ENCODE results near the gene RRP1. TPM values are rescaled to one million over a fixed set of nuclear protein-coding genes. Genes with fewer than 3 reads are reported as not detected.

RRP1 gene
- total and polyA plus RNA-seq, 9 of the 15 experiments (the other 6 are each of a cell fraction or from before 2014, with no cell fraction given) = 0.89 to 105 (median 51.6) TPM

DNA sequence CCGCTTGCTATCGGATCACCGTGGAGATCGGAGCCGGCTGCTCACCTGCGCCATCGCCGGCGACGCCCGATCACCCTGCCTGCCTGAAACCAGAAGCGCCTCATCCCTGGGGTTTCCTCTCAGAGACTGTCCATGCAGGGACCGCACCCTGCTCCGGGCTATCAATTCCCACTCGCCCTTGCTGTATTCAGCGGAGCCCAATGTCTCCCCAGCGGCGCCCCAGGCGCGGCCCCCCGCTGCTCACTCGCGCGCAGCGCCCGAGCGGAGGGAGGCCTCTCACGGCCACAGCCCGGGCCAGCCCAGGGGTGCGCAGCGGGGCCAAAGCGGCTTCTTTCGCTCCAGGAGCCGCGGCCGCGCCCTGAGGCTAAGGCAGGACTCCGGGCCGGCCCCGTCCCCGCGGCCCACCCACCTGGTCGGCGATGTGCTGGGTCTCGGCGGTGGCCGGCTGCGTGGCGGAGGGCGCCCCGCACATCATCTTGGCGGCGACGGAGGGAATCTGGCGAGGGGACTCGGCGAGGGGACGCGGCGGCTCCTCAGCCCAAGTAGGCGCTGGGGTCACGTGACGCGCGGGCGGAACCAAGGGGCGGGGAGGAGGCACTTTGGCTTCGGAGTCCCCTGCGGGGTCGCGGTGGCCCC, 13.5 kb upstream of the RRP1 start, which contains the start of gene CSTB (continued):
- TF ChIP-seq, protein P1, sequence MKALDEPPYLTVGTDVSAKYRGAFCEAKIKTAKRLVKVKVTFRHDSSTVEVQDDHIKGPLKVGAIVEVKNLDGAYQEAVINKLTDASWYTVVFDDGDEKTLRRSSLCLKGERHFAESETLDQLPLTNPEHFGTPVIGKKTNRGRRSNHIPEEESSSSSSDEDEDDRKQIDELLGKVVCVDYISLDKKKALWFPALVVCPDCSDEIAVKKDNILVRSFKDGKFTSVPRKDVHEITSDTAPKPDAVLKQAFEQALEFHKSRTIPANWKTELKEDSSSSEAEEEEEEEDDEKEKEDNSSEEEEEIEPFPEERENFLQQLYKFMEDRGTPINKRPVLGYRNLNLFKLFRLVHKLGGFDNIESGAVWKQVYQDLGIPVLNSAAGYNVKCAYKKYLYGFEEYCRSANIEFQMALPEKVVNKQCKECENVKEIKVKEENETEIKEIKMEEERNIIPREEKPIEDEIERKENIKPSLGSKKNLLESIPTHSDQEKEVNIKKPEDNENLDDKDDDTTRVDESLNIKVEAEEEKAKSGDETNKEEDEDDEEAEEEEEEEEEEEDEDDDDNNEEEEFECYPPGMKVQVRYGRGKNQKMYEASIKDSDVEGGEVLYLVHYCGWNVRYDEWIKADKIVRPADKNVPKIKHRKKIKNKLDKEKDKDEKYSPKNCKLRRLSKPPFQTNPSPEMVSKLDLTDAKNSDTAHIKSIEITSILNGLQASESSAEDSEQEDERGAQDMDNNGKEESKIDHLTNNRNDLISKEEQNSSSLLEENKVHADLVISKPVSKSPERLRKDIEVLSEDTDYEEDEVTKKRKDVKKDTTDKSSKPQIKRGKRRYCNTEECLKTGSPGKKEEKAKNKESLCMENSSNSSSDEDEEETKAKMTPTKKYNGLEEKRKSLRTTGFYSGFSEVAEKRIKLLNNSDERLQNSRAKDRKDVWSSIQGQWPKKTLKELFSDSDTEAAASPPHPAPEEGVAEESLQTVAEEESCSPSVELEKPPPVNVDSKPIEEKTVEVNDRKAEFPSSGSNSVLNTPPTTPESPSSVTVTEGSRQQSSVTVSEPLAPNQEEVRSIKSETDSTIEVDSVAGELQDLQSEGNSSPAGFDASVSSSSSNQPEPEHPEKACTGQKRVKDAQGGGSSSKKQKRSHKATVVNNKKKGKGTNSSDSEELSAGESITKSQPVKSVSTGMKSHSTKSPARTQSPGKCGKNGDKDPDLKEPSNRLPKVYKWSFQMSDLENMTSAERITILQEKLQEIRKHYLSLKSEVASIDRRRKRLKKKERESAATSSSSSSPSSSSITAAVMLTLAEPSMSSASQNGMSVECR (CRISPR knock-in tag; IDR thresholded peaks at IDR 0.05) = peak; percentile 84; the same call in 1 of the 2 replicates
- TF ChIP-seq ZFP36 (IDR thresholded peaks at IDR 0.05; ENCODE audit: low read depth, low read length, partially characterized antibody) (no peak), CBX8 (IDR thresholded peaks at IDR 0.05; ENCODE audit: borderline replicate concordance, extremely low read depth, low read depth, low read length, poor library complexity, severe bottlenecking) (no peak), TSC22D4 (tag; IDR thresholded peaks at IDR 0.05) (no peak), RFX7 (CRISPR knock-in tag; IDR thresholded peaks at IDR 0.05) (no peak), TAF9B (IDR thresholded peaks at IDR 0.05; ENCODE audit: partially characterized antibody) (no peak), POLR2AphosphoS2 (IDR thresholded peaks at IDR 0.05; ENCODE audit: low read length) (no peak), KAT2B (IDR thresholded peaks at IDR 0.05; ENCODE audit: low read depth, low read length) (no peak), HDAC3 (IDR thresholded peaks at IDR 0.05; ENCODE audit: borderline replicate concordance, partially characterized antibody) (no peak), ZFPM2 (CRISPR knock-in tag; IDR thresholded peaks at IDR 0.05) (no peak), ZNF76 (CRISPR knock-in tag; IDR thresholded peaks at IDR 0.05; ENCODE audit: borderline replicate concordance) (peak; percentile 69; the same call in 1 of the 2 replicates)
- TF ChIP-seq, protein P2, sequence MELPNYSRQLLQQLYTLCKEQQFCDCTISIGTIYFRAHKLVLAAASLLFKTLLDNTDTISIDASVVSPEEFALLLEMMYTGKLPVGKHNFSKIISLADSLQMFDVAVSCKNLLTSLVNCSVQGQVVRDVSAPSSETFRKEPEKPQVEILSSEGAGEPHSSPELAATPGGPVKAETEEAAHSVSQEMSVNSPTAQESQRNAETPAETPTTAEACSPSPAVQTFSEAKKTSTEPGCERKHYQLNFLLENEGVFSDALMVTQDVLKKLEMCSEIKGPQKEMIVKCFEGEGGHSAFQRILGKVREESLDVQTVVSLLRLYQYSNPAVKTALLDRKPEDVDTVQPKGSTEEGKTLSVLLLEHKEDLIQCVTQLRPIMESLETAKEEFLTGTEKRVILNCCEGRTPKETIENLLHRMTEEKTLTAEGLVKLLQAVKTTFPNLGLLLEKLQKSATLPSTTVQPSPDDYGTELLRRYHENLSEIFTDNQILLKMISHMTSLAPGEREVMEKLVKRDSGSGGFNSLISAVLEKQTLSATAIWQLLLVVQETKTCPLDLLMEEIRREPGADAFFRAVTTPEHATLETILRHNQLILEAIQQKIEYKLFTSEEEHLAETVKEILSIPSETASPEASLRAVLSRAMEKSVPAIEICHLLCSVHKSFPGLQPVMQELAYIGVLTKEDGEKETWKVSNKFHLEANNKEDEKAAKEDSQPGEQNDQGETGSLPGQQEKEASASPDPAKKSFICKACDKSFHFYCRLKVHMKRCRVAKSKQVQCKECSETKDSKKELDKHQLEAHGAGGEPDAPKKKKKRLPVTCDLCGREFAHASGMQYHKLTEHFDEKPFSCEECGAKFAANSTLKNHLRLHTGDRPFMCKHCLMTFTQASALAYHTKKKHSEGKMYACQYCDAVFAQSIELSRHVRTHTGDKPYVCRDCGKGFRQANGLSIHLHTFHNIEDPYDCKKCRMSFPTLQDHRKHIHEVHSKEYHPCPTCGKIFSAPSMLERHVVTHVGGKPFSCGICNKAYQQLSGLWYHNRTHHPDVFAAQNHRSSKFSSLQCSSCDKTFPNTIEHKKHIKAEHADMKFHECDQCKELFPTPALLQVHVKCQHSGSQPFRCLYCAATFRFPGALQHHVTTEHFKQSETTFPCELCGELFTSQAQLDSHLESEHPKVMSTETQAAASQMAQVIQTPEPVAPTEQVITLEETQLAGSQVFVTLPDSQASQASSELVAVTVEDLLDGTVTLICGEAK (IDR thresholded peaks at IDR 0.05) = 0 out of 2 replicates have a peak, but pooled peaks have one; percentile 37
- TF ChIP-seq, protein P2 (CRISPR knock-in tag; IDR thresholded peaks at IDR 0.05) = no peak
- TF ChIP-seq, protein P3, sequence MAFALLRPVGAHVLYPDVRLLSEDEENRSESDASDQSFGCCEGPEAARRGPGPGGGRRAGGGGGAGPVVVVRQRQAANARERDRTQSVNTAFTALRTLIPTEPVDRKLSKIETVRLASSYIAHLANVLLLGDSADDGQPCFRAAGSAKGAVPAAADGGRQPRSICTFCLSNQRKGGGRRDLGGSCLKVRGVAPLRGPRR (CRISPR knock-in tag; IDR thresholded peaks at IDR 0.05) = no peak

Data from K562 (cell line).